ENCODE measurements around the gene PWWP2B.

Gene PWWP2B

GRCh38 chr10:132466520-132467463 lies 69.8 kb downstream of the PWWP2B start:
- DNase-seq, result no peak
